Esophagus muscularis mucosa (tissue), 3 donors: Measurements from ENCODE around the gene ZBTB11.

Source experiments
- EP300 ChIP-seq: sonication (generic); formaldehyde crosslinking; IDR thresholded peaks from one replicate; pipeline ENCODE4 v1.6.1; 2017; ENCODE audit warnings: antibody characterized with exemption
- POLR2AphosphoS5 ChIP-seq, 2 donors: sonication (generic); formaldehyde crosslinking; IDR thresholded peaks; one replicate each; pipeline ENCODE4 v1.6.1; 2017; ENCODE audit warnings: antibody characterized with exemption in 2 of 2

GRCh38 chr3:101685870-101686307, 9.0 kb upstream of the ZBTB11 start:
- TF ChIP-seq POLR2AphosphoS5 (IDR thresholded peaks at IDR 0.05) = no peak
- TF ChIP-seq EP300 = no peak
